Skeletal muscle satellite cell (primary cell): ENCODE results near the gene CACNA1B.

Experiments
- H3K27me3 ChIP-seq: 2 replicates; pipeline ENCODE4 v1.7.0; 2013; ENCODE audit warnings: low read length; ENCODE audit not compliant: control insufficient read depth, insufficient read depth
- H3K36me3 ChIP-seq: 2 replicates; pipeline ENCODE4 v1.7.0; 2013; ENCODE audit warnings: mild to moderate bottlenecking, control low read depth, low read length; ENCODE audit not compliant: insufficient read depth
- H3K4me1 ChIP-seq: 2 replicates; pipeline ENCODE4 v1.7.0; 2013; ENCODE audit warnings: low read length; ENCODE audit not compliant: control insufficient read depth, insufficient read depth
- H3K4me2 ChIP-seq: 2 replicates; pipeline ENCODE4 v1.7.0; 2013; ENCODE audit warnings: mild to moderate bottlenecking, low read length
- H3K4me3 ChIP-seq: 2 replicates; pipeline ENCODE4 v1.7.0; 2013; ENCODE audit warnings: low read length
- H3K9ac ChIP-seq: 2 replicates; pipeline ENCODE4 v1.7.0; 2013; ENCODE audit warnings: mild to moderate bottlenecking, low read depth, low read length, moderate library complexity
- H3K9me3 ChIP-seq: replicated peaks from 2 replicates; pipeline ENCODE4 v1.7.0; 2013; ENCODE audit warnings: mild to moderate bottlenecking, control low read depth, low read length

Gene CACNA1B

DNA sequence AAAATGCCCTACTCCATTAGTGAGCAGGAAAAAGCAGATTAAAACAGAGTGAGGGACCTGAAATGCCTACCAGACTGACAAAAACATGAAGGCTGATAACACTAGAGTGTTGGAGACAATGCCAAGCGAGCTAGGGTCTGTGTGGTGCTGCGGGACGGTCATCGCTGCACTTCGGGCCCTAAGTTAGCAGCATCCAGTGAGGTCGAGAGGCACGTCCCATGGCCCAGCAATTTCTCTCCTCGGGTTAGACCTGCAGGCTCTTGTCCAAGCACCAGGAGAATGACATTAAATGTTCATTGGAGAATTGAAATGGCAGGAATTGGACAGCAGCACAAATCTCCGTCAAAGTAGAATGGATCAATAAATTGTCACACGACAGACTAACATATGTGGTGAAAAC, 5.3 kb upstream of the CACNA1B start:
- H3K27me3 ChIP-seq, result peaks cover 10% of the 10 kb centered on the region
- H3K4me3 ChIP-seq, result no peak overlapping the region
- H3K36me3 ChIP-seq, result no peaks in the 10 kb centered on the region
- no peak overlapping the region for H3K9ac ChIP-seq
- no peak overlapping the region for H3K4me2 ChIP-seq
- no peaks in the 10 kb centered on the region for H3K9me3 ChIP-seq
- H3K4me1 ChIP-seq, result no peaks in the 10 kb centered on the region

DNA sequence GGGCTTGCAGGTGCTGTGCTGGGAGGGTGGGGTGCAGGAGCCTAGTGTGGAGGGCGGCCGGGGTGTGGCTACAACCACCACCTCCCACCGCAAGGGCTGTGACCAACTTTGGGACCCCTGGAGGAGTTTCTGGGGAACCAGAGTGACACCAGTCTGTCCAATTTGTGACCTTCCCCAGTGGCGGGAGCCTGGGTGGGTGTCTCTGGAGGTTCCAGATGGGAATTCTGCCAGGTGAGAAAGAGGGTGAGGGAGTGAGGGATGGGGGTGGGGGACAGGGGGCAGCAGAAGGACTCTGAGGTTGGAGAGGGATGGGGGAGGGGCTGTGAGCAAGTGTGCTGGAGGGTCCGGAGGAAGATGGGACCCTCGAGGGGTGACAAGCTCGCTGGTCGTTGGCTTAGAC, 4.2 kb upstream of the CACNA1B start:
- H3K4me2 ChIP-seq, result no peak overlapping the region
- no peaks in the 10 kb centered on the region for H3K36me3 ChIP-seq
- H3K9me3 ChIP-seq, result no peaks in the 10 kb centered on the region
- no peaks in the 10 kb centered on the region for H3K4me1 ChIP-seq
- no peak overlapping the region for H3K4me3 ChIP-seq
- H3K27me3 ChIP-seq, result peaks cover 10% of the 10 kb centered on the region
- H3K9ac ChIP-seq, result no peak overlapping the region

DNA sequence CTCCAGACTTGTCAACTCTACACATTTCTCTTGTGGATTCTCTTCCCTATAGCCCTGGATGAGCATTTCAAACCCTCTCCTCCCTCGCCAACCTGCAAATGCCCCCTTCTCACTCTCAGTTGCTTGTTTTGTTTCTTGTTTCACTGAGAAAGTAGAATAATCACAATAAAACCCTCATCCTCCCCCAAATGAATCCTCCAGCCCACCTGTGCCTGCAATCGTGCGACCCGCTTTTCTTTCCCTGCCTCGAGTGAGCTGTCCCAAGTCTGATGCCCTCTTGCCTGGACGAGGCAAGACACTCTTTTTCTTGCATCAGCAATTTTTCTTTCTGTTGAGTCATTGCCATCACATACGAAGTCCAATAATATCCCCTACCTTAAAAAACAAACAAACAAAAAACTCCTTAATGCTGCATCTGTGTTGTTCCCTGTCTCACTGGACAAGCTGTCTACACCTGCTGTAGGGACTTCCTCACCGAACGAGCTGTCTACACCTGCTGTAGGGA, 3.7 kb upstream of the CACNA1B start:
- Histone ChIP-seq H3K9ac (no peak overlapping the region), H3K4me2 (no peak overlapping the region), H3K4me1 (no peaks in the 10 kb centered on the region), H3K27me3 (peaks cover 10% of the 10 kb centered on the region), H3K4me3 (no peak overlapping the region), H3K36me3 (no peaks in the 10 kb centered on the region), H3K9me3 (no peaks in the 10 kb centered on the region)

DNA sequence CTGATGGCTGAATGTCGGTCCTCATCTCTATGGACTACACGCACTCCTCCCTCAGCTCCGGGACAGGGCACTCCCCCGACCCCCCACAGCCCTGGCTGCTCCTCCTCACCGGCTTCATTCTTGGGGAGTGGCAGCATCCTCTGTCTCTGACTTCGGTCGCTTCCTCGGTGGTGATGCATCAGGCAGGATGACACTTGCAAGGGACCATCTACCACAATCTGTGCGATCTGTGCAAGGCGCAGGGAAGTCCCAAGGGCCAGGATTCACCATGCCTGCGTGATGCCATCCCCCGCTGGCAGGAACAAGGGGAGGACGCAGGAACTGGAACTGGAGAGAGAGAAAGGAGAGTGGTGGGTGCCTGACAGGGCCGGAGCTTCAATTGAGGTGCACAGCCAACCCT, 2.2 kb upstream of the CACNA1B start:
- no peak overlapping the region for H3K4me2 ChIP-seq
- no peak overlapping the region for H3K9ac ChIP-seq
- H3K36me3 ChIP-seq, result no peaks in the 10 kb centered on the region
- no peaks in the 10 kb centered on the region for H3K9me3 ChIP-seq
- no peak overlapping the region for H3K4me3 ChIP-seq
- H3K4me1 ChIP-seq, result no peaks in the 10 kb centered on the region
- H3K27me3 ChIP-seq, result peaks cover 10% of the 10 kb centered on the region

DNA sequence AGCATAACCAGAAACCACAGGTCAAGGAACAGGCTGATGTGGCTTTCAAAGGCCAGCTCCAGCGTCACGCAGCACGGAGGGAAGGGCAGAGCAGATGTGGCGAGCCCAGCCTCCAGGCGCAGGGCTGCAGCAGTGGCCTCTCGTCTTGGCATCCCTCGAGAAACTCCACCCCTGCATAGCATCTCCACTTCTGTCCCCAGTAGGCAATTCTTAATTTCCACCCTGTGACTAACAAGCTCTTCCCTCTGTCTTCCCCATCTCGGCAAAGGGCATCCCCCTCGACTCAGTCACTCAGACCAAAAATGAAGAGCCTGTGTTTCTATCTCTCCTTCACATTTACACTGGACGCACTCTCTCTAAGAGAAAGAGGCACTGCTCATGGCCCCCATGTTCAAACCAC, 1.7 kb upstream of the CACNA1B start:
- H3K4me1 ChIP-seq, result no peaks in the 10 kb centered on the region
- peaks cover 10% of the 10 kb centered on the region for H3K27me3 ChIP-seq
- H3K9ac ChIP-seq, result no peak overlapping the region
- H3K4me3 ChIP-seq, result no peak overlapping the region
- no peak overlapping the region for H3K4me2 ChIP-seq
- no peaks in the 10 kb centered on the region for H3K9me3 ChIP-seq
- no peaks in the 10 kb centered on the region for H3K36me3 ChIP-seq

DNA sequence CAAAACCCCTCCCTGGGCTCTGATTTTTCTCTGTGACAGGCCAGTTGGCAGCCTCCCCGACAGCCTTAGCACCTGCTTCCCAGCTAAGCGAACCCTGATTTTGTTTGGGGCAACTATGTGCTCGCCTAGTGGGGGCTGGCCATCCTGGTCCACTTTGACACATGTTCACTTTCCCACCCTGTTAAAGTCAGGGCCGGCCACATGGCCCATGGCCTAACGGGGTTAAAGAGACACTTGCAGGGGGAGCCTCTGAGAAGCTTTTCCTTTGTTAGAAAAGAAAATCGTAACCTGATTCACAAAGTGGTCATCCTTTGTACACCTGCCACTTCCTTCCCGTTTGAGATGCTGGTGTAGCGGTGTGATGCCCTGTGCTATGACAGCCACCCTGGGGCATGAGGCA, 1.3 kb upstream of the CACNA1B start:
- H3K27me3 ChIP-seq, result peaks cover 10% of the 10 kb centered on the region
- H3K9me3 ChIP-seq, result no peaks in the 10 kb centered on the region
- H3K4me2 ChIP-seq, result no peak overlapping the region
- no peak overlapping the region for H3K9ac ChIP-seq
- no peaks in the 10 kb centered on the region for H3K36me3 ChIP-seq
- no peak overlapping the region for H3K4me3 ChIP-seq
- H3K4me1 ChIP-seq, result no peaks in the 10 kb centered on the region

DNA sequence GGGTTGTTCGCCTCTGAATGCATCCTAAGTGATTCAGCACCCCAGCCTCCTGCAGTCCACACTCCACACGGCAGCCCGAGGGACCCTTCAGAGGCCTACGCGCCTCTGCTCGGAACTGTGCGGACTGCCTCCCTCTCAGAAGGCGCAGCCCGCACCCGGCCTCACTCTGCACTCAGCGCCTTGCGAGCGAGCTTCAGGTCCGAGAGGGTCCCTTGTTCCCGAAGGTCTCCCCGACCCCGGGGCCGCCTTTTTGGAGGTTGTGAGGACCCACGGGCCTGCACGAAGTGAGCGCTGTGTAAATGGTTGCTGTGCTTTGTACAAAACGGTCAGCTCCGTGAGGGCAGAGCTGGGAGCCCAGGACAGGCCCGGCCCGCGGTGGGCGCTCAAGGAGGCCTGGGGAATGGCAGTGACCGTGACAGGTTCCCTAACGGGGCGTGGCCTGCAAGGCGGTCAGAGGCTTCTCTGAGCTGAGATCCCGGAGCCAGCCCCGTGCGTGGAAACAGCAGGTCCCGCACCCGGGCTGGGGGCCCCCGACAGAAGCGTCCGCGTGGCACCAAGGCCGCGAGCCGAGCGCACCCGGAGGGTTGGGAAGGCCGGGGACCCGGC, 698 bp upstream of the CACNA1B start:
- peaks cover 10% of the 10 kb centered on the region for H3K27me3 ChIP-seq

DNA sequence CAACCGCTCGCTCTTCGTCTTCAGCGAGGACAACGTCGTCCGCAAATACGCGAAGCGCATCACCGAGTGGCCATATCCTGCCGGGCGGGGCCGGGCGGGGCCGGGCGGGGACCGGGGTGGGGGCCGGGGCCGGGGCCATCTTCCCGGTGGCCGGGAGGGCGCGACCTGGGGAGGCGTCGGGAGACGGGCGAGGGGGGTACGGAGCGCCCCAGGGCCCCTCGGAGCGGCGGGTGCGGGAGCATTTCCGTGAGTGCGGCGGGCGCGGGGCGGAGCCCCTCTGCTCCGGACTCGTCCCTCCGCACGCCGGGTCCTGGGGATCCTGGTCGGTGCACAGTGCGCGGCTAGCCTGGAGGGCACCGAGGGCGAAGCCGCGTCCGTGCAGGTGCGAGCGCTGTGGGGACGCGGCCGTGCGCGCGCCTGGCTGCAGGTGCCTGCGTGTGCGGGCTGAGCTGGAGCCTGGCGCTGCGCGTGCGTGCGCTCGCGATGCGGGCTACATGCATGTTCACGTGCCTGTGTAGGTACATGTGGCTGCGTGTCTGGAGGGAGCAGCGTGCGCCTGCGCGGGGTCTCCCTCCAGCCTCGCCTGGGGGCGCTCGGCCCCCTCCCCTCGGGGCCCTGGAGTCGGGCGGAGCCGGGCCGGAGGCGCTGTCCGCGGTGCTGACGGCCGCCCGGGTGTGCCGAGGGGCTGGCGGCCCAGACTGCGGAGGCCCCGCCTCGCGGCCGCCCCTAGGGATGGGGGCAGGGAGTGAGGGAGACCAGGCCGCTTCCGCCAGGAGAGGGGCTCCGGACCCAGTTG, 762 bp downstream of the CACNA1B start:
- Histone ChIP-seq H3K9ac (no peak overlapping the region), H3K4me3 (peak overlapping the region; percentile 45), H3K4me2 (peak overlapping the region; percentile 82), H3K27me3 (peaks cover 10% of the 10 kb centered on the region), H3K9me3 (no peaks in the 10 kb centered on the region), H3K36me3 (no peaks in the 10 kb centered on the region), H3K4me1 (no peaks in the 10 kb centered on the region)

More for the DNA sequence above, 698 bp upstream of the CACNA1B start:
- no peaks in the 10 kb centered on the region for H3K9me3 ChIP-seq
- H3K4me3 ChIP-seq, result no peak overlapping the region
- no peaks in the 10 kb centered on the region for H3K4me1 ChIP-seq
- no peaks in the 10 kb centered on the region for H3K36me3 ChIP-seq
- H3K9ac ChIP-seq, result no peak overlapping the region
- no peak overlapping the region for H3K4me2 ChIP-seq

DNA sequence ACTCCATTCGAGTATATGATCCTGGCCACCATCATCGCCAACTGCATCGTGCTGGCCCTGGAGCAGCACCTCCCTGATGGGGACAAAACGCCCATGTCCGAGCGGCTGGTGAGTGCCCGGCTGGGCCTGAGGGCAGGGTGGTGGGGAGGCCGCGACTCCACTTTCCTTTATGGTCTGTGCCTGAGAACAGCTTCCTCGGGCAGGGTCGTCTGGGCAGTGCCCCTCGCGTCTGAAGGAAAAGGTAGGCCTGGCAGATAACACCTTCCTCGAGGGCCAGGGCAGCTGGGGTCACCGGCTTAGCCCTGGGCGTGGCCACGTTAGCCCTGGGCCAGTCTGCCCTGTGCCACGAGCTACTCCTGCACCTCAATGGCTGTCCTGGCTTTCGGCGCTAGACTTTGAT, 1.5 kb downstream of the CACNA1B start:
- Histone ChIP-seq H3K4me2 (no peak overlapping the region), H3K9ac (no peak overlapping the region), H3K4me3 (no peak overlapping the region), H3K27me3 (peaks cover 10% of the 10 kb centered on the region), H3K9me3 (no peaks in the 10 kb centered on the region), H3K36me3 (no peaks in the 10 kb centered on the region), H3K4me1 (no peaks in the 10 kb centered on the region)

DNA sequence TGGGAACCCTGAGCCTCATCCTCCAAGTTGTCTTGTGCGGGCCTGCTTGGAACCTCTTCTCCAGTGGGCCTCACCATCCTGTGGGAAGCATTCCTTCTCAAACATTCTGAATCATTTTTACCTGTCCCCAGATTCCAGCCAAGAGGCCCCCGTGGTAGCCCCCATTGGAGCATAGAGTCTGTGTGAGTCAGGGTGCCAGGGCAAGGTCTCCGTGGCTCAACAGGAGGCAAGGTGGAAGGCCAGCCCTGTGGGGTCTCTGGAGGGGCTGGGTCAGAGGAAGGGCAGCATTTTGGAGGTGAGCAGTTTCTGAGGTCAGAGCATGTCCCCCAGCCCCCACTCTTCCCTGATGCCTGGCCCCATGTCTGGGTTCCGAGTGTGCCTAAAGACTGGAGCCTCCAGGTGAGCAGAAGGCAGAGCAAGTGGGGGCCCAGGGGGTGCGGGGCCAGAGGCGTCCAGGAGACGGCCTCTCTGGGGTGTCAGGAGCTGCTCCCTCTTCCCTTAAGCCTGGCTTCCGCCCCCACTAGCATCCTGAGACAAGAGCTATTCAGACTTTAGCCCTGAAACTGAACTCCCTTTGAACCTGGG, 2.1 kb downstream of the CACNA1B start:
- Histone ChIP-seq H3K4me1 (no peaks in the 10 kb centered on the region), H3K4me3 (no peak overlapping the region), H3K9me3 (no peaks in the 10 kb centered on the region), H3K27me3 (peaks cover 10% of the 10 kb centered on the region), H3K4me2 (no peak overlapping the region), H3K9ac (no peak overlapping the region), H3K36me3 (no peaks in the 10 kb centered on the region)

DNA sequence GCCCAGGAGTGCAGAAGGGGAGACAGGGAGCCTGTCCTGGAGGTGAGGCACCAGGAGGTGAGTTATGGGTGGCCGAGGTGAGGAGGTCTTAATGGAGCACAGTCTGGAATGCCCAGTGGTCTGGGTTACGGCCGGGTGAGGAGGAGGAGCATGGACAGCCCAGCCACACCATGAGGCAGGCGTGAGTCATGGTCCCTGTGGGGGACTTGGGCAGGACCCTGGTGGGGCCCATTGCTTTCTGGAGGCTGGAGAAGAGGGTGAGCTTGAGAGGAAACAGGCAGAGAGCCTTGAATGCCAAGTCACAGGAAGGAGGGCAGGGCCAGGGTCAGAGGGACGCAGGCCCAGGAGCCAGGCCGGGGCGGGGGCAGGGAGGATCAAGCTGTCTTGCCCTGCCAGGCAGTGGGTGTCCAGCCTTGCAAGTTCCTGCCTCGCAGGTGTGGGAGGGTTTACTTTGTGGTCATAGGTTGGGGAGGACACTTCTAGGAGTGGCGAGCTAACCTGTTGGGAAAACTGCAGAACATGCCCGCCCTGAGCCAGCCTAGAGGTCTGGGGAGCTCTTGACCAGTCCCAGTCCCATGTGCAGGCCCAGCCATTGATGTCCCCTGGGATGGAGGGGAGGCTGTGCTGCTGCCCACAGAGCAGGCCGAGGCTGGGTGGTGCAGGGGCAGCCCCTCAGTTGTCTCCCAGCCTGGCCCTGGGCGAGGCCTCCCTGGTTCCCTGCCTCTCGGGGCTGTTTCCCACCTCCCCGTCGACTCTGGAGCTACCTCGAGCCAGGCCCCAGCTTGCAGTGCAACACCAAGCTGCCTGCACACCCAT, 2.8 kb downstream of the CACNA1B start:
- Histone ChIP-seq H3K4me1 (no peaks in the 10 kb centered on the region), H3K4me3 (no peak overlapping the region), H3K27me3 (peaks cover 10% of the 10 kb centered on the region), H3K9me3 (no peaks in the 10 kb centered on the region), H3K4me2 (no peak overlapping the region), H3K9ac (no peak overlapping the region), H3K36me3 (no peaks in the 10 kb centered on the region)
